NK-92 (cell line): ENCODE results near the gene JUP.
"Not testable (repeated sequence)": the region's sequence is repeated elsewhere in the genome, so short reads cannot be mapped to it uniquely, and the experiment has no call there.

ENCODE experiments used
- DNase-seq: peaks from one replicate; lab custom pipeline; 2025; ENCODE audit not compliant: unreplicated experiment; lab: John Stamatoyannopoulos, UW

JUP gene

GRCh38 chr17:41786227-41787020 lies at the start of gene JUP:
Gene JUP, minus strand, starts transcription at chr17:41786711. Its CDS starts 14,857 bp downstream, at chr17:41771854.
- DNase-seq, result no peak

GRCh38 chr17:41835800-41836549 lies 49.5 kb upstream of the JUP start, which contains the start of gene NT5C3B:
Gene NT5C3B, minus strand, starts transcription at chr17:41836232. Its CDS starts 39 bp downstream, at chr17:41836193.
- DNase-seq, result no peak

DNA sequence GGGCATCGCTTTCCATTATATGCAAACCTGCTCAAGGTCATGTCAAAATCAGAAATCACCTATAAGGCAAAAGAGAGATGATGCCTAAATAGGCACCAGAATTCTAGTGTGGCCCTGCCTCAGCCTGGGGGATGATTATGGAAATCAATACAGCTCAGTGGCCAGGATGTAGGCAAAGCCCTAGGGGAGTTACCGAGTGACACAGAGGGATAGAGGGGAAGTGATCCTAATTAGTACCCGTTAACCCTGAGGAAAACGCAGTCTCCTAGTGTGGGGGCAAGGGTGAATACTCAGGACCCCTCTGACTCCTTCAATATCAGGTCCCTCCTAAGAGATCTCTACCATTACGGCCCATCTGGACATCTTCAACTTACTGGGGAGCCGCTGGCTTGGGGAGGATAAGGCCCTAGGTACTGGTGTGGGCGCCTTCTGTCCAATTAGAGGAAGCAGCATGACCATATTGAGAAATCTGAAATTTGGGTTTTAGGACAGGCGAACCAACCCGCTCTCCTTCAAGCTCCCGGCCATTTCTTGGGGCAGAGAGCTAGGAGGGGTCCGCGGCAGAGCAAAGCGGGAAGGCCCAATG lies 48.8 kb upstream of the JUP start:
- no peak for DNase-seq

DNA sequence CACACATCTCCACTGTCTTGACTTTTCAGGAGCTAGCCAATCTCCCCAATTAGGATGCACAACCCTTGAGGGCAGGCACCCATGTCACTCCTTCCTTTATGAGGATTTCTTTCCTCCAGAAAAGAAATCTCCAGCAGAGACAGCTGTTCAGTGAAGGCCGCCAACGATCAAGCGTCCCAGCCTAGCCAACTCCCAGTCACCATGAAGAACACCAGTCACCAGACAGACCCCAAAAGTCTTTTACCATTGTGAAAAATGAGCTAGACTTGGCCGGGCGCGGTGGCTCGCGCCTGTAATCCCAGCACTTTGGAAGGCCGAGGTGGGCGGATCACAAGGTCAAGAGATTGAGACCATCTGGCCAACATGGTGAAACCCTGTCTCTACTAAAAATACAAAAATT lies 43.5 kb upstream of the JUP start:
- DNase-seq, result not testable (repeated sequence)

- no peak for DNase-seq
These were observed 38.8 kb upstream of the JUP start for GRCh38 chr17:41825175-41825845.

GRCh38 chr17:41824086-41824485 lies 37.6 kb upstream of the JUP start:
- no peak for DNase-seq

DNA sequence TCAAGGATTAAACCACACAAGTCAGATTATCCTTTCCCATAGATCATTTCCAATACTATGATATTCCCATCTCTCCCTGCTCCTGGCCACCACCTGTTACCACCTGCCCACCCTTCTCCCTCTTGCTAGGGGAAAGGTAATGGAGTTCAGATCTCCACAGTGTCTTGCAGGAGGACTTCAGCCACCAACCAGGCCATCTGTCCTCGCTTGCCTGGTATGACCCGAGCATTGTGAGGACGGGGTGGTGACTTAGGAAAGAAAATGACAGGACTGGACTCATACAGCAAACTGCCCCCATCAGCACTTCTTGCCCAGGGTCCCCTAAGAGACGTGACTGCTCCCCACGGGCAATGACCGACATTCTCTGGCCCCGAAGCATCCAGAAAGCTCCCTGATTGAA lies 37.1 kb upstream of the JUP start:
- DNase-seq, result no peak

DNA sequence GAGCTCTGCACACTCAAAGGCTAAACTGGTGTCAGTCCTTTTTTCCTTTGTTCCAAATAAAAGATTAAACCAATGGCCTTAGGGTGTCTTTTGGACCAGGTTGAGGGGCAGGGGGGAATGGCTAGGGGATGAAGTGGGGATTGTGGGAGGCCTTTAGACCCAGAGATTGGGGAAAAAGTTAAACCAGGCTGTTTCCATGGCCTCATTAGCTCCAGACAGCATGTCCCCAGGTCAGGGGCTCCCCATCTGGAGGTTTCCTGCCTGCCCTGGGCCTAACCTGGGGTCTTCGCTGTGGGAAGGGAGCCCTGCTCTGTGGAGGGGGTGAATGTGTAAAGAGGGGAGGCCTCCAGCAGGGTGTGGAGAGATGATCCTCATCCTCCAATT lies 36.6 kb upstream of the JUP start:
- DNase-seq, result no peak

DNA sequence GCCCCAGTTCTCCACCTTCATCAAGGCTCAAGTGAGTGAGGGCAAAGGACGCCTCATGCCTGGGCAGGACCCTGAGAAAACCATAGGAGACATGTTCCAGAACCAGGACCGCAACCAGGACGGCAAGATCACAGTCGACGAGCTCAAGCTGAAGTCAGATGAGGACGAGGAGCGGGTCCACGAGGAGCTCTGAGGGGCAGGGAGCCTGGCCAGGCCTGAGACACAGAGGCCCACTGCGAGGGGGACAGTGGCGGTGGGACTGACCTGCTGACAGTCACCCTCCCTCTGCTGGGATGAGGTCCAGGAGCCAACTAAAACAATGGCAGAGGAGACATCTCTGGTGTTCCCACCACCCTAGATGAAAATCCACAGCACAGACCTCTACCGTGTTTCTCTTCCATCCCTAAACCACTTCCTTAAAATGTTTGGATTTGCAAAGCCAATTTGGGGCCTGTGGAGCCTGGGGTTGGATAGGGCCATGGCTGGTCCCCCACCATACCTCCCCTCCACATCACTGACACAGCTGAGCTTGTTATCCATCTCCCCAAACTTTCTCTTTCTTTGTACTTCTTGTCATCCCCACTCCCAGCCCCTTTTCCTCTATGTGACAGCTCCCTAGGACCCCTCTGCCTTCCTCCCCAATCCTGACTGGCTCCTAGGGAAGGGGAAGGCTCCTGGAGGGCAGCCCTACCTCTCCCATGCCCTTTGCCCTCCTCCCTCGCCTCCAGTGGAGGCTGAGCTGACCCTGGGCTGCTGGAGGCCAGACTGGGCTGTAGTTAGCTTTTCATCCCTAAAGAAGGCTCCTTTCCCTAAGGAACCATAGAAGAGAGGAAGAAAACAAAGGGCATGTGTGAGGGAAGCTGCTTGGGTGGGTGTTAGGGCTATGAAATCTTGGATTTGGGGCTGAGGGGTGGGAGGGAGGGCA lies 36.0 kb upstream of the JUP start:
- DNase-seq, result no peak

GRCh38 chr17:41821776-41822175 lies 35.3 kb upstream of the JUP start:
- no peak for DNase-seq

DNA sequence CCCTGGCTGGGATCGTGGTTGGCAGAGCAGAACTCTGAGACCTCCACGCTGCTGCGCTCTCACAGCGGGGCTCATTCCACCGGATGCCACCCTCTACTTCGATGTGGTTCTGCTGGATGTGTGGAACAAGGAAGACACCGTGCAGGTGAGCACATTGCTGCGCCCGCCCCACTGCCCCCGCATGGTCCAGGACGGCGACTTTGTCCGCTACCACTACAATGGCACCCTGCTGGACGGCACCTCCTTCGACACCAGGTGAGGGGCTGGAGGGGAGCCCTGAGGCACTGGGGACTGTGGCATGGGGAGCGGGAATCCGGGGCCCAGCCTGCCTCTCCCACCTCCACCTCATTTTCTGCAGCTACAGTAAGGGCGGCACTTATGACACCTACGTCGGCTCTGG lies 31.5 kb upstream of the JUP start:
- no peak for DNase-seq

DNA sequence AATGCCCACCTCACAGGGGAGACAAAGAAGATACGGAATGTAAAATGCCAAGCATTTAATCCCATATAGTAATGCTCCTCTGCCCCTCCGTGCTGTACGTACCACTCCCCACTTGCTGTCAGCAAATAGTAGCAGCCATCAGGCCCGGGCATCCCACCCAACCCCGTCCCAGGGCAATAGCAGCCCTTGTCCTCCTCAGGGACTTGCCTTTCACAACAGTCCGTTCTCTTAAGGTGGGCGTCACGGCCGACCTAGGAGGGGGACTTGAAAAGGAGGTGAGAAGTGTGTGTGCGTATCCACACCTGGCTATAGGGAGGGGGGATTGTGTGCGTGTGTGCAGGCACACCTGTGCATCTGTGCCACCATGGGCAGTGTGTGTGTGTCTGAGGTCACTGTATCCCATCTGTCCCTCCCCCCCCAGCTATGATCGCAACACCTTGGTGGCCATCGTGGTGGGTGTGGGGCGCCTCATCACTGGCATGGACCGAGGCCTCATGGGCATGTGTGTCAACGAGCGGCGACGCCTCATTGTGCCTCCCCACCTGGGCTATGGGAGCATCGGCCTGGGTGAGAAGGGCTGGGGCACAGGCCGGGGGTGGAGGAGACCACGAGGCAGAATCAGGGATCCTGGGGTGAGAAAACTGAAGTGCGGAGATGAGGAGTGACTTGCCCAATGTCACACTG lies 30.3 kb upstream of the JUP start:
- no peak for DNase-seq

DNA sequence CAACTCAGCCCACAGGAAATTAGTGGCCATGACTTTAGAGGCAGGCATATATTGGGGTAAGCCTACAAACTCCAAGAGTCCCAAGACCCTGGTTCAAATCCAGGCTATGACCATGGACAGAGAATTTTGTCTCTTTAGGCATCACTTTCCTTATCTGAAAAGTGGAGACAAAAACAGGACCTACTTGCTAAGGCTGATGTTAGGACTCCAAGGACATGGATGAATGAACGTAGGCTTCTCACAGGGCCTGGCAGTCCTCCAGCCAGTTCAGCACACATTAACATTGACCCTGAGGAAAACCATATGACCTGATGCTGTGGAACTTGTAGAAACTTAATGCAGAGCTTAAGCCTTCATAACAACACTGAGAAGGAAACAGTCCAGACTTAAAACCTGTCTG lies 27.7 kb upstream of the JUP start:
- no peak for DNase-seq

DNA sequence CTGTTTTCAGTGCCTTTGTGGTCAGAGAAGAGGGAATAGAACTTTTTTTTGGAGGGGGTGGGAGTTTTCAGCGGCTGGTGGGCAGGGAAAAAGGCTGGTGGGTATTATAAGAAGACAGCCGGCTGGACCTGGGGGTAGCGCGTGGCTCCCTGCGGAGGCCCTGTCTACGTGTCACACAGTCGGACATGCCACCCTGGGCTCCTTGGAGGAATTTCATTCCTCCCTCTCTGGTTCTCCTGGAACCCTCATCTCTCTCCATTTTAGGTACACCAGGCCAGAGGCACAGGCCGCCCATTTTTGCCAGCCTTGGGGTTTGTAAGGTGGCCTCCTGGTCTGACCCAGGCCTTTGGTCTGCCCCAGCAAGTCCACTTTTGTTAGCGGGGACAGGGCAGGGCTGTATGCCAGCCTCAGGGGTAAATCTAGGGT lies 27.2 kb upstream of the JUP start:
- DNase-seq, result no peak

DNA sequence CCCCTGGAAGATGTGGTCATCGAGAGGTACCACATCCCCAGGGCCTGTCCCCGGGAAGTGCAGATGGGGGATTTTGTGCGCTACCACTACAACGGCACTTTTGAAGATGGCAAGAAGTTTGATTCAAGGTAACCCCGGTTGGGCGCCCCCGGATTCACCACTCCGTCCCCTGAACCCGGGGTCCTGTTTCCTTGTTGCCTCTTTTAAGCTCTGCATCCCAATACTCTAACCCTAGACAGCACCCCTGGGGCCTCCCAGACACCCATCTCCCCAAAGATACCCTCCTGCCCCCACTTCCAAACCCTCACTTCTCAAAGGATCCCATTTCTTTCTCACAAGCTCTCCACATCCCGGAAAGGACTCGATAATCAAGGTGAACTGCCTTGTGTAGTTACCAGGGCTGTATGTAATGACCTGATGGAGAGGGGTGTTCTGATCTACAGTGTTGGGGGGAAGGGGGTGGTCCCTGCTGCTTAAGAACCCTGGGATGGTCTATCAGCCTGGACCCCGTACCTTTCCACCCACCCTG lies 26.7 kb upstream of the JUP start:
- no peak for DNase-seq

- DNase-seq, result no peak
These were observed 26.1 kb upstream of the JUP start, which contains the start of gene FKBP10 for GRCh38 chr17:41812381-41813151. Gene FKBP10, plus strand, starts transcription at chr17:41813004. Its CDS starts 31 bp downstream, at chr17:41813035.

- DNase-seq, result no peak
These were observed 25.3 kb upstream of the JUP start, which contains the start of gene P3H4 for GRCh38 chr17:41811549-41812380. Gene P3H4, minus strand, starts transcription at chr17:41811949. Its CDS starts 34 bp downstream, at chr17:41811915.
